Gastrocnemius medialis (tissue), 4 donors: ENCODE measurements around the gene GAL3ST3.

Source experiments
- POLR2A ChIP-seq, 2 donors: fragments of 450-650 bp; IDR thresholded peaks; one replicate each; pipeline ENCODE4 v1.6.1; 2017; ENCODE audit warnings: antibody characterized with exemption in 2 of 2, mild to moderate bottlenecking in 2 of 2, moderate library complexity in 2 of 2
- TF ChIP-seq, protein P1 (sequence below), 5 experiments: fragments of 450-650 bp in 3 of 5; fragments of 200-600 bp in 2 of 5; sonication (generic) in 2 of 5; IDR thresholded peaks in 4 of 5; conservative IDR thresholded peaks in 1 of 5; 1 replicate in 4 of 5; 2 replicates in 1 of 5; pipeline ENCODE4 v1.5.1; 2016 to 2019; ENCODE audit warnings: antibody characterized with exemption in 5 of 5, mild to moderate bottlenecking in 3 of 5, moderate library complexity in 3 of 5

DNA sequence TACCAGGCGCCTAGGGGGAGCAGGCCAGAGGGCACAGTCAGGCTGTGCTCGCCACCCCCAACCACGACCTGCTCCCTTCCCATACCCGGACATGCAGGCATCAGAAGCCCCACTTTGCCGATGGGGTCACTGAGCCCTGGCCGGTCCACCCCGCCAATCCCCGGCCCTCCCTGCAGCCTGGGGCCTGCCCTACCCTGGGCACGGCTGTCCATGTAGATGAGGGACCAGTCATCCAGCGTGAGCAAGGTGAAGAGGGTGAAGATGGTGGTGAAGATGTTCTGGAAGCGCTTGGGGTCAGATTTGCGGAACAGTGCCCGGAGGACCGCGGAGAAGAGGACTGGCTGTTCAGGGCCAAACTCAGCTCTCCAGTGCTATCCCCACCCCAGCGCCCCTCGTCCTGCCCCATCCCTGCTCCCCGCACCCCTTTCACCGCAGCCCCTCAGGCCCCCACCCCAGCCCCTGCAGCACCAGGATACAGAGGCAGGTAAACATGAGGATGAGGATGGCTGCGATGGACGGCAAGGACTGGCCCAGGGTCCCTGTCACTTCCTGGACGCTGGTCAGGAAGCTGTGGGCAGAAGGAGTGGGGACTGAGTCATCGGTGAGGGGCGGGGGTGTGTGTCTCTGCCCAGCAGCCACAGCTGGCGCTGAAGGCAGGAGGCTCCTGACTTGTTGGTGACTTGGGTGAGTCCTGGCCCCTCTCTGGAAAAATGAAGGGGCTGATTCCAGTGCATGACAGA, 28.2 kb downstream of the GAL3ST3 start:
- TF ChIP-seq, protein P1, sequence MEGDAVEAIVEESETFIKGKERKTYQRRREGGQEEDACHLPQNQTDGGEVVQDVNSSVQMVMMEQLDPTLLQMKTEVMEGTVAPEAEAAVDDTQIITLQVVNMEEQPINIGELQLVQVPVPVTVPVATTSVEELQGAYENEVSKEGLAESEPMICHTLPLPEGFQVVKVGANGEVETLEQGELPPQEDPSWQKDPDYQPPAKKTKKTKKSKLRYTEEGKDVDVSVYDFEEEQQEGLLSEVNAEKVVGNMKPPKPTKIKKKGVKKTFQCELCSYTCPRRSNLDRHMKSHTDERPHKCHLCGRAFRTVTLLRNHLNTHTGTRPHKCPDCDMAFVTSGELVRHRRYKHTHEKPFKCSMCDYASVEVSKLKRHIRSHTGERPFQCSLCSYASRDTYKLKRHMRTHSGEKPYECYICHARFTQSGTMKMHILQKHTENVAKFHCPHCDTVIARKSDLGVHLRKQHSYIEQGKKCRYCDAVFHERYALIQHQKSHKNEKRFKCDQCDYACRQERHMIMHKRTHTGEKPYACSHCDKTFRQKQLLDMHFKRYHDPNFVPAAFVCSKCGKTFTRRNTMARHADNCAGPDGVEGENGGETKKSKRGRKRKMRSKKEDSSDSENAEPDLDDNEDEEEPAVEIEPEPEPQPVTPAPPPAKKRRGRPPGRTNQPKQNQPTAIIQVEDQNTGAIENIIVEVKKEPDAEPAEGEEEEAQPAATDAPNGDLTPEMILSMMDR (IDR thresholded peaks at IDR 0.05 in 4 of 5, conservative IDR thresholded peaks at IDR 0.05 in 1 of 5) = no peak
- no peak for TF ChIP-seq POLR2A (IDR thresholded peaks at IDR 0.05)
